Activated gamma-delta T cell treated with anti-CD3 and anti-CD28 coated beads, Interleukin-2, amount 50 U/mL, for 16 hours (primary cell): ENCODE measurements around the gene FMN2.

ENCODE experiments used
- DNase-seq: peaks from one replicate; pipeline ENCODE4 v3.0.0-alpha.2; 2020; ENCODE audit warnings: low read depth

Gene FMN2

GRCh38 chr1:240098534-240098933 is 6.9 kb downstream of the FMN2 start:
- no peak for DNase-seq

GRCh38 chr1:240099329-240099728 is 7.6 kb downstream of the FMN2 start:
- no peak for DNase-seq

GRCh38 chr1:240099748-240100147 is 8.1 kb downstream of the FMN2 start:
- no peak for DNase-seq

- no peak for DNase-seq
Observed at GRCh38 chr1:240100371-240100934, 8.8 kb downstream of the FMN2 start.

GRCh38 chr1:240101306-240101705 is 9.6 kb downstream of the FMN2 start:
- no peak for DNase-seq

- no peak for DNase-seq
Observed at GRCh38 chr1:240101737-240102136, 10.1 kb downstream of the FMN2 start.

- DNase-seq: no peak
Observed at GRCh38 chr1:240104672-240105071, 13.0 kb downstream of the FMN2 start.

GRCh38 chr1:240107058-240107684 is 15.5 kb downstream of the FMN2 start:
- DNase-seq: no peak

- no peak for DNase-seq
Observed at GRCh38 chr1:240109130-240109529, 17.4 kb downstream of the FMN2 start.

GRCh38 chr1:240109920-240110636 is 18.4 kb downstream of the FMN2 start:
- DNase-seq: no peak

GRCh38 chr1:240111558-240111957 is 19.9 kb downstream of the FMN2 start:
- no peak for DNase-seq

- DNase-seq: no peak
Observed at GRCh38 chr1:240114222-240114621, 22.5 kb downstream of the FMN2 start.

GRCh38 chr1:240115831-240116230 is 24.1 kb downstream of the FMN2 start:
- DNase-seq: no peak

GRCh38 chr1:240116831-240117769 is 25.4 kb downstream of the FMN2 start:
- no peak for DNase-seq

- DNase-seq: no peak
Observed at GRCh38 chr1:240117930-240118329, 26.2 kb downstream of the FMN2 start.

- no peak for DNase-seq
Observed at GRCh38 chr1:240122639-240123613, 31.2 kb downstream of the FMN2 start.

GRCh38 chr1:240126821-240127220 is 35.1 kb downstream of the FMN2 start:
- DNase-seq: no peak

GRCh38 chr1:240128366-240128765 is 36.7 kb downstream of the FMN2 start:
- DNase-seq: no peak

- DNase-seq: no peak
Observed at GRCh38 chr1:240134113-240134512, 42.4 kb downstream of the FMN2 start.

GRCh38 chr1:240134596-240134995 is 42.9 kb downstream of the FMN2 start:
- no peak for DNase-seq

- no peak for DNase-seq
Observed at GRCh38 chr1:240136402-240136801, 44.7 kb downstream of the FMN2 start.
